Limb (tissue), 2 donors: ENCODE measurements around the gene PCYT1A.
"Not testable (repeated sequence)": the region's sequence is repeated elsewhere in the genome, so short reads cannot be mapped to it uniquely, and the experiment has no call there.

ENCODE experiments used
- DNase-seq, 2 donors: peaks; one replicate each; pipeline ENCODE4 v3.0.0-alpha.2; 2016; ENCODE audit errors: extremely low spot score in 2 of 2

Gene PCYT1A

GRCh38 chr3:196287090-196287439 is 461 bp downstream of the PCYT1A start:
- no peak for DNase-seq

- no peak for DNase-seq
Measured at GRCh38 chr3:196284396-196284795, 3.1 kb downstream of the PCYT1A start.

- no peak for DNase-seq
Measured at GRCh38 chr3:196281962-196282361, 5.6 kb downstream of the PCYT1A start.

GRCh38 chr3:196280689-196281440 is 6.7 kb downstream of the PCYT1A start:
- no peak for DNase-seq

GRCh38 chr3:196275126-196275525 is 12.4 kb downstream of the PCYT1A start:
- no peak for DNase-seq

- DNase-seq, result no peak
Measured at GRCh38 chr3:196274585-196274984, 12.9 kb downstream of the PCYT1A start.

GRCh38 chr3:196273655-196274054 is 13.9 kb downstream of the PCYT1A start:
- no peak for DNase-seq

- DNase-seq, result no peak
Measured at GRCh38 chr3:196272826-196273225, 14.7 kb downstream of the PCYT1A start.

GRCh38 chr3:196270499-196270898 is 17.0 kb downstream of the PCYT1A start:
- no peak for DNase-seq

- no peak for DNase-seq
Measured at GRCh38 chr3:196268284-196269163, 19.0 kb downstream of the PCYT1A start.

- no peak for DNase-seq
Measured at GRCh38 chr3:196263819-196264218, 23.7 kb downstream of the PCYT1A start.

GRCh38 chr3:196260784-196261183 is 26.7 kb downstream of the PCYT1A start:
- no peak for DNase-seq

GRCh38 chr3:196255776-196256175 is 31.8 kb downstream of the PCYT1A start:
- DNase-seq, result no peak

- DNase-seq, result no peak
Measured at GRCh38 chr3:196254376-196255283, 32.9 kb downstream of the PCYT1A start.

- no peak for DNase-seq
Measured at GRCh38 chr3:196251918-196252317, 35.6 kb downstream of the PCYT1A start.

GRCh38 chr3:196246612-196247308 is 40.8 kb downstream of the PCYT1A start:
- DNase-seq, result no peak

- not testable (repeated sequence) for DNase-seq
Measured at GRCh38 chr3:196244166-196244565, 43.4 kb downstream of the PCYT1A start.

- DNase-seq, result no peak
Measured at GRCh38 chr3:196241704-196242103, 45.8 kb downstream of the PCYT1A start.

GRCh38 chr3:196240424-196240823 is 47.1 kb downstream of the PCYT1A start:
- no peak for DNase-seq

- no peak for DNase-seq
Measured at GRCh38 chr3:196238612-196239560, 48.6 kb downstream of the PCYT1A start.
